ENCODE measurements around the gene CBFA2T2.

The CBFA2T2 gene

DNA sequence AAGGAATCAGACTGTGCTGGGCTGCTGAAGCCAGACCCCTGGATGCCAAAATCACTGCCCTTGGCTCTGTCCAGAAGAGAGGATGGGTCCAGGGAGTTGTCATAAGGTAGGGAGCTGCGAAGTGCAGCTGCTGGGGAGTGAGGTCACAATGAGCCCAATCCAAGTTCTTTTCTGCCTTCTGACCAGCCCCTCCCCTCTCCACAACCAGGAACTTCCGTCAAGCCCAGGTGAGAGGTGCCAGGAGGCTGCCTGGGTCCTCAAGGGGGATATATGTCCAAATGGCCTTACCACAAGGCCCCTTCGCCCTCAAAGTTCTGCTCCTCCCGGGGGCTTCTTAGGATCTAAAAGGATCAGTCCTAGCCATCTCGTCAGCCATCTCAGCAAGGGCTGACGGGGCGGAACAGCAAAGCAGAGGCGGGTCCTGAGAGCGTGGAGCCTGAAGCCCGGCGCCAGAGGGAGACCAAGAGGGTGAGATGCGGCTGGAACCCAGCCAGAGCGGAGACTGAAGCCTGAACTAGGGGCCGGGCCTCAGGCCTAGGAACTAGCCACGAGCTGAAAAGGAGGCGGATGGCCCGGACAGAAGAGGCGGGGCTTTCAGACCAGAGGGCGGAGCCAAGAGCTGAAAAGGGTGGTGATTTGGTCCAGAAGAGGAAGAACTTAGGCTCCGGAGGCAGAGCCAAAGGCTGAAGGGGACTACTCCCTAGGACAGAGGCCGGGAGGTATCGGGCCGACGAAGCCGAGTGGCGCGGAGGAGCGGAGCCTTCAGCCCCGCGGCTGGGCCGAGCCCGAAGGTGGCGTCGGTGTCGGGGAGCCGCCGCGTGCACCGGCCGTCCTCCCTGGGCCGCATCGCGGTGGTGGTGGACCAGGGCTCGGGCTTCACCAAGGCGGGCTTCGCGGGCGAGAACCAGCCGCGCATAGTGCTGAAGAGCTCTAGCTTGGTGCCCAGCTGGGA is 176.7 kb downstream of the CBFA2T2 start, which contains the start of gene ACTL10:
ACTL10 (plus strand) TSS at position 651 of the 952 bp plus-strand sequence. CDS start 555 bp downstream, outside the sequence.
- Mint-ChIP-seq H3K9me3 (no peaks in the 10 kb centered on the region), H3K27ac (peak within 1 kb of the TSS; percentile 92), H3K4me1 (ENCODE audit: low read depth) (peaks cover 45% of the 10 kb centered on the region), H3K27me3 (ENCODE audit: low read depth) (no peaks in the 10 kb centered on the region), H3K36me3 (ENCODE audit: low read depth) (peaks cover 17% of the 10 kb centered on the region), H3K4me3 (peak within 1 kb of the TSS; percentile 92)

DNA sequence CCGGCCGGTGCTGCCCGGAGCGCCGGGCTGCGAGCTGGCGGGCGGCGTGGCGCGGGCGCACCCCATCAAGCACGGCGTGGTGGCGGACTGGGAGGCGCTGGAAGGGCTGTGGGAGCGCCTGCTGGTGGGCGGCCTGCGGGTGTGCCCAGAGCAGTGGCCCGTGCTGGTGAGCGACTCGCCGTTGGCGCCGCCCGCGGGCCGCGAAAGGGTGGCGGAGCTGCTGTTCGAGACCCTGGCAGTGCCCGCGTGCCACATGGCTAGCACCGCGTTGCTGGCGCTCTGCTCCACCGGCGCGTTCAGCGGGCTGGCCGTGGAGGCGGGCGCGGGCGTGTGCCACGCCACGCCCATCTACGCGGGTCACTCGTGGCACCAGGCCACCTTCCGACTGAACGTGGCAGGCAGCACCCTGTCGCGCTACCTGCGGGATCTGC is 177.4 kb downstream of the CBFA2T2 start:
- H3K27ac Mint-ChIP-seq: peak overlapping the region; percentile 65
- no peaks in the 10 kb centered on the region for H3K27me3 Mint-ChIP-seq (ENCODE audit: low read depth)
- no peaks in the 10 kb centered on the region for H3K9me3 Mint-ChIP-seq
- peak overlapping the region; percentile 76 for H3K4me3 Mint-ChIP-seq
- peaks cover 46% of the 10 kb centered on the region for H3K4me1 Mint-ChIP-seq (ENCODE audit: low read depth)
- H3K36me3 Mint-ChIP-seq (ENCODE audit: low read depth): peaks cover 20% of the 10 kb centered on the region

DNA sequence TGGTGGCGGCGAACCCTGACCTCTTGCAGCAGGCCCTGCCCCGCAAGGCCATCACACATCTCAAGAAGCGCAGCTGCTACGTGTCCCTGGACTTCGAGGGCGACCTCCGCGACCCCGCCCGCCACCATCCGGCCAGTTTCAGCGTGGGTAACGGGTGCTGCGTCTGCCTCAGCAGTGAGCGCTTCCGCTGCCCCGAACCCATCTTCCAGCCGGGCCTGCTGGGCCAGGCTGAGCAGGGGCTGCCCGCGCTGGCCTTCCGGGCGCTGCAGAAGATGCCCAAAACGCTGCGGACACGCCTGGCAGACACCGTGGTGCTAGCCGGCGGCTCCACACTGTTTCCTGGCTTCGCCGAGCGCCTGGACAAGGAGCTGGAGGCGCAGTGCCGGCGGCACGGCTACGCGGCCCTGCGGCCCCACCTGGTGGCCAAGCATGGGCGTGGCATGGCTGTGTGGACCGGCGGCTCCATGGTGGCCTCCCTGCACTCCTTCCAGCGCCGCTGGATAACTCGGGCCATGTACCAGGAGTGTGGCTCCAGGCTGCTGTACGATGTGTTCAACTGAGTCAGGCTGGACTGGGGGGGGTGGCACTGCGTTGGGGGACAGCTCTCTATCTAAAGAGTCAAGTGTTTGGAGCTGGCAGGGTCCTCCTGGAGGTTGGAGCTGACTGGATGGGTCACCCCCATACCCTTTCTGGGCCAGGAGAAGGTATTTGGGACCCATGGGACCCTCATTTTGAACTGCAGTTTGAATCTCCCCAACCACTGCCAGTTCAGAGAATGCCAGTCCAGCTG is 178.0 kb downstream of the CBFA2T2 start:
- Mint-ChIP-seq H3K4me1 (ENCODE audit: low read depth) (peaks cover 45% of the 10 kb centered on the region), H3K36me3 (ENCODE audit: low read depth) (peaks cover 20% of the 10 kb centered on the region), H3K27ac (peak overlapping the region; percentile 65), H3K4me3 (peak overlapping the region; percentile 76), H3K9me3 (no peaks in the 10 kb centered on the region), H3K27me3 (ENCODE audit: low read depth) (no peaks in the 10 kb centered on the region)

DNA sequence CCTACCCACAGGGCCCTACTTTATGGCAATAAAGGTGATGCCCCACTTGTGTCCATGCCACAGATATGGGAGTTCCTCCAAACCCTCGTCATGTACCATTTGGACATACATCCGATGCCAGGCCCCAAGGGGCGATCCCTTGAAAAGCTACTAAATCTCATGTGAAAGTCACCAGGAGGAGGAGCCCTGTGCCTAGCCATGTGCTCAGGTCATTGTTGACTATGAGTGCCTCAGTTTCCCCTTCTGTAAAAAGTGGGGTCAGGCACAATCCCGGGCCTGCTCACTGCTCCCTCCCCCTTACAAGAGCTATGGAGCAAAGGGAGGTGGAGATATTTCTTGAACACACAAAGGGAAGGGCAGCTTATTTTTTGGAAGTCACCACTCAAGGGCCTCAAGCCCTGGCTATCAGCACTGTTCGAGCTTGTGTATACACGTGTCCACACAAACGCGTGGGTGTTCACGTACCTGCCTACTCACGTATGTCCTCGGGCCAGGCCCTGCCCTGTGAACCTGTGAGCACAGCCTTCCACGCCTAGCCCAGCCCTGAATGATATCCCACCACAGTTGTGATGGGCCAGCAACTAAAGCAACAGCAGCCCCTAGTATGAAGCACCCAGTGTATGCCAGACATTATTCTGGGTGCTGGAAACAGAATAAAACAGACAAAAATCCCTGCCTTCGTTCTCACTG is 178.7 kb downstream of the CBFA2T2 start:
- H3K4me1 Mint-ChIP-seq (ENCODE audit: low read depth): peaks cover 49% of the 10 kb centered on the region
- peak overlapping the region; percentile 45 for H3K27ac Mint-ChIP-seq

DNA sequence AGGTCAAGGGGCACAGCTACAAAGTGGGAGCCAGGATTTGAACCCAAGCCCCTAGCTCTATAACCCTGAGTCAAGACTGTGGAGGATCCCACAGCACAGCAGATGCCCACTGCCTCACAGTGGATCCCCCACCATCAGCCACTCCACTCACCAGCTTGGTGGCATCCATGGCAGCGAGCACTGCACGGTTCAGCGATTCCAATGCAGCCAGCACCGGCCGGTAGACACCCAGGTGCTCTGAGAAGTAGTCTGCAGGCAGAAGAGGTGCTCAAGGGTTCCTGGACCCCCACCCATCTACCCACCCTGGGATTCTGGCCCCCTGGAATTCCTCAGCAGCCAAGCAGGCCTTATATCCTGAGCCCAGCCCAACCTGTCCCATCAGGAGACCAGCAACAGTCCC is 179.3 kb downstream of the CBFA2T2 start:
- Mint-ChIP-seq H3K4me1 (ENCODE audit: low read depth) (peaks cover 49% of the 10 kb centered on the region), H3K27me3 (ENCODE audit: low read depth) (no peaks in the 10 kb centered on the region), H3K36me3 (ENCODE audit: low read depth) (peaks cover 20% of the 10 kb centered on the region), H3K4me3 (no peak overlapping the region), H3K27ac (no peak overlapping the region), H3K9me3 (no peaks in the 10 kb centered on the region)

More for the DNA sequence above, 178.7 kb downstream of the CBFA2T2 start:
- Mint-ChIP-seq H3K4me3 (peak overlapping the region; percentile 76), H3K36me3 (ENCODE audit: low read depth) (peaks cover 20% of the 10 kb centered on the region), H3K27me3 (ENCODE audit: low read depth) (no peaks in the 10 kb centered on the region), H3K9me3 (no peaks in the 10 kb centered on the region)

DNA sequence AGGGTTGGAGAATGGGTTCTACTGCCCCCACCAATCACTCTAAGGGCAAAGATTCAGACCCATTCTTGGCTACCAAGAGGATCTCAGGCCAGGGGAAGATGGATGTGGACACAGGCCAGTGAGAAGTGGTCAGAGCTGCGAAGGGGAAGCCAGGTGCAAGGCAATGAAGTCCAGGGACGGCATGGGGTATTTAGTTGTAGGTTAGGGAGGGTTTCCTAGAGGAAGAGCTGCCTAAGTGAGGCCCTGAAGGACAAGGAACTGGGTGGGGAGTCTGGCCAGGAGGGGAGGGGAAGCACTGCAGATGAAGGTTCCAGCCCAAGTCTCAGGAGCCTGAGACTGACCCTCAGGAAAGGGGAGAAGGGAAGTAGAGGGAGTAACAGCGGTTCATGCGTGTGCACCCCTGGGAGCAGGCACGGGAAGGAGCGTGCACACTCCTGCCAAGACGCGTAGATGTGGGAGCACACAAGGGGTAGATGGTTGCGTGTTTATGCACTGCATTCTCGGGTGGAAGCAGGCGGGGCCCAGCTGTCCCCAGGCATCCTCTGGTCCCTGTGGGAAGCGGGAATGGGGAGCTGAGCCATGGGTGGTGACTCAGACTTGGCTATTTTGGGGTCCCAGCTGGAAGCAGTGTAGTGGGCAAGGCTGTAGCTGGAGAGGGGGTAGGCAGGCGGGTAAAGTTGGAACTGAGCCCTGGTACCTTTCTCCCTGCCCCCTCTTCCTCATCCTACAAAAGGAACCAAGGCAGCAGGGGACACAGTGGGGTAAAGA is 180.2 kb downstream of the CBFA2T2 start:
- H3K36me3 Mint-ChIP-seq (ENCODE audit: low read depth): peaks cover 16% of the 10 kb centered on the region
- H3K9me3 Mint-ChIP-seq: no peaks in the 10 kb centered on the region
- peaks cover 44% of the 10 kb centered on the region for H3K4me1 Mint-ChIP-seq (ENCODE audit: low read depth)
- H3K27me3 Mint-ChIP-seq (ENCODE audit: low read depth): no peaks in the 10 kb centered on the region
- no peak overlapping the region for H3K27ac Mint-ChIP-seq
- H3K4me3 Mint-ChIP-seq: no peak overlapping the region

DNA sequence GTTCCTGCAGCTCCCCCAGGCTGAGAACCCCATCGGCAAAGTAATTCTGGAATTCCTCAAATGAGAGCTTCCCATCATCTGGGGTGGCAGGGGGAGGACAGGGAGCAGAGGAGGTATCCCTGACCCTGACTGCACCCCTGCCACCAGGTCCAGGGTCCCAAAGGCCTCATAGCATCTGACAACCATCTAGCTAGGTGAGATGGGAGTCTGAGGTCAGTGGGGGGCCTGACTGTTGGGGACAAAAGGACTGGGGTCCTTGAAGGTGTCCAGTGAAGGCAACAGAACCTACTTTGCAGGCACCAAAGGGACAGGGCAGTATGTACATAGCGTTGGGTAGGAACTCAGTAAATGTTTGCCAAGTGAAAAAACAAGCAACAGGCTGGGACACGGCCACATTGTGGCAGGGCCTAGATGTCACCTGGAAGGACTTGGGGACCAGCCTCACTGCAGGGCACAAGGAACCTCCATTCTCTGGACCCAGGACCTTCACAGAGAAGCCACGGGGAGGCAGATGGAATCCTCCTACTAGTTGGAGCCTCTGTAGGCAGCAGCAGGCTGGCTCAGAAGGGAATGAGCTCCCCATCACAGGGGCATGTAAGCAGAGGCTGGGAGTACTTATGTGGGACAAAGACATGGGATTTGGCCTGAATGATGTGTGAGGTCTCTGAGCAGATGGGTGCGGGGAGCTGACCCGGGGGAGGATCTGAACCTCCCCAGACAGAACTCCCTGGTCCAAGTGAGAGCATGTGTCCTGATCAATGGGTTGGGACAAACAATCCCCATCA is 181.0 kb downstream of the CBFA2T2 start:
- H3K4me3 Mint-ChIP-seq: peak overlapping the region; percentile 36
- H3K9me3 Mint-ChIP-seq: no peaks in the 10 kb centered on the region
- H3K4me1 Mint-ChIP-seq (ENCODE audit: low read depth): peaks cover 45% of the 10 kb centered on the region
- H3K36me3 Mint-ChIP-seq (ENCODE audit: low read depth): peaks cover 18% of the 10 kb centered on the region
- H3K27ac Mint-ChIP-seq: no peak overlapping the region
- no peaks in the 10 kb centered on the region for H3K27me3 Mint-ChIP-seq (ENCODE audit: low read depth)

DNA sequence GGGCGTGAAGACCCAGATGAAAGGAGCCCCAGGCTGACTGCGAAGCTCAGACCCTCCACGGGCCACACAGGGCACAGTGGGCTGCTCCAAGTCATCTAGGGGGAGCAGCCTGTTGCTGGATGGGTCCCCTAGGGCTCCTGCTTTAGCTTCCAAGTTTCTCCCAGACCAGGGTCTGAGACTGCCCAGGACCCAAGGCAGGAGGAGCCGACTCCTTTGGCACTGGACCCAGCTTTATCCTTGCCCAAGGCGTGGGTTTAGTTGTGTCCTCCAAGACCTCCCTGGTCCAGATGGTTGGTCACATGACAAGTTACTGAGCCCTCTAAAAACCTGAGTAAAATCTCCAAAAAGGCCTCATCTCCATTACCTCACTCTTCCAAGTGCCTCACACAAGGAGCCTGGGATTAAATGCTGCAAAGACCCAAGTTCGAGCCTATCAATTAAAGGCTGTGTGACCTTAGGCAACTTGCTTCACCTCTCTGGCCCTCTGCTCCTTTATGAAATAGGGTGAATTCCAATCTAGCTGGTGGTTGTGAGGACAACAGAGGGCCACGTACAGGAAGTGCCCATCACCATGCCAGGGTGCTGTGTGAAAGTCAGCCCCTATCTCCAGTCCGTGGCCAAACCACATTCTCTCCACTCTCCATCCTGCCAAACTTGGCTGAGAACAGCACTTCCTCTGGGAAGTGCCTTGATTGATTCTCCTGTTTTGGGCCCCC is 181.8 kb downstream of the CBFA2T2 start:
- Mint-ChIP-seq H3K4me3 (peak overlapping the region; percentile 23), H3K36me3 (ENCODE audit: low read depth) (peaks cover 24% of the 10 kb centered on the region), H3K27ac (no peak overlapping the region), H3K9me3 (no peaks in the 10 kb centered on the region), H3K4me1 (ENCODE audit: low read depth) (peaks cover 43% of the 10 kb centered on the region), H3K27me3 (ENCODE audit: low read depth) (no peaks in the 10 kb centered on the region)

DNA sequence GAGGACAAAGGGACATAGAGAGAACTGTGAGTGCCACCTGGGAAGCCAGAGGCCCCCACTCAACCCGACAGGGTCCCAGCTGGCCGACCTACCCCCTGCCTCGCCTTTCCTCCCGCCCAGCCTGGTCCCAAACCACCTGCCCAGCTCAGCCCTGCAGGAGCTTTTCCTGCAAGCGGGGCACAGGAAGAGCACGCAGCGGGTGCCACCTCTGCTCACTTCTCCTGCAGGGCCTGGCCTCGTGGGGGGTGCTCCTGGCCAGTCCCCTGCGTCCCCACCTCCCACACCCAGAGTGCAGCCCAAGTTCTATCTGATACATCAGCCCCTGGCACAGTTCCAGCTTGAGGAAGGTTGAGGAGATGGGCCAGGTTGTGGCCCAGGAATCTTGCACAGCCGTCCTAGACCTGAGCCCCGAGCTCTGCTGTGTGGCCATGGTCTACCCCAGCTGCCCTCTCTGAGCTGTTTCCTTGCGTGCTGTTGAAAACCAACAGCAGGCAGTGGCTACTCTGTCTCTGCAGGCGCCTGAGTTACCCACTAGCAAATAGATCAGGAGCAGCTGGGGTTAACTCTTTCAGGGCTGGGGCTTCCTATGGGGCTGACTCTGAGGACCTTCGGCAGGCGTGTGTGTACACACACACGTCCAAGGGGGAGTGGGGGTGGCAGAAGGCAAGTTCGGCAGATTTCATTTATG is 182.7 kb downstream of the CBFA2T2 start:
- peak overlapping the region; percentile 73 for H3K27ac Mint-ChIP-seq
- peak overlapping the region; percentile 95 for H3K4me3 Mint-ChIP-seq
- no peaks in the 10 kb centered on the region for H3K9me3 Mint-ChIP-seq
- H3K27me3 Mint-ChIP-seq (ENCODE audit: low read depth): no peaks in the 10 kb centered on the region
- H3K36me3 Mint-ChIP-seq (ENCODE audit: low read depth): peaks cover 30% of the 10 kb centered on the region
- H3K4me1 Mint-ChIP-seq (ENCODE audit: low read depth): peaks cover 41% of the 10 kb centered on the region

DNA sequence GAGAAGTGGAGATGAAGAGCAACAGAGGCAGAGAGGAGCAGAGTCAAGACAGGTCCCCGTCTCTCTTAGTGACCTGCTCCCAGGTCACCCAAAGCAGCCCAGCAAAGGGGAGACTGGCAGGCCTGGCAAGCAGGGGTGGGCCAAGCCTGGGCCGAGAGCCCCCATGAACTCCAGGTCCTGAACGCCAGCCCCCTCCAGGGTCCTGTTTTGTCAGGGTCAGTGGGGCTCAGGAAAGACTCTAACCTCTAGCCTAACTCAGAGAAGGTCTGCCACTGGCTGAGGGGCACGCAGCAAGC is 183.2 kb downstream of the CBFA2T2 start:
- H3K27ac Mint-ChIP-seq: peak overlapping the region; percentile 73
- no peaks in the 10 kb centered on the region for H3K9me3 Mint-ChIP-seq
- peak overlapping the region; percentile 95 for H3K4me3 Mint-ChIP-seq
- H3K36me3 Mint-ChIP-seq (ENCODE audit: low read depth): peaks cover 32% of the 10 kb centered on the region
- H3K27me3 Mint-ChIP-seq (ENCODE audit: low read depth): no peaks in the 10 kb centered on the region
- peaks cover 40% of the 10 kb centered on the region for H3K4me1 Mint-ChIP-seq (ENCODE audit: low read depth)

DNA sequence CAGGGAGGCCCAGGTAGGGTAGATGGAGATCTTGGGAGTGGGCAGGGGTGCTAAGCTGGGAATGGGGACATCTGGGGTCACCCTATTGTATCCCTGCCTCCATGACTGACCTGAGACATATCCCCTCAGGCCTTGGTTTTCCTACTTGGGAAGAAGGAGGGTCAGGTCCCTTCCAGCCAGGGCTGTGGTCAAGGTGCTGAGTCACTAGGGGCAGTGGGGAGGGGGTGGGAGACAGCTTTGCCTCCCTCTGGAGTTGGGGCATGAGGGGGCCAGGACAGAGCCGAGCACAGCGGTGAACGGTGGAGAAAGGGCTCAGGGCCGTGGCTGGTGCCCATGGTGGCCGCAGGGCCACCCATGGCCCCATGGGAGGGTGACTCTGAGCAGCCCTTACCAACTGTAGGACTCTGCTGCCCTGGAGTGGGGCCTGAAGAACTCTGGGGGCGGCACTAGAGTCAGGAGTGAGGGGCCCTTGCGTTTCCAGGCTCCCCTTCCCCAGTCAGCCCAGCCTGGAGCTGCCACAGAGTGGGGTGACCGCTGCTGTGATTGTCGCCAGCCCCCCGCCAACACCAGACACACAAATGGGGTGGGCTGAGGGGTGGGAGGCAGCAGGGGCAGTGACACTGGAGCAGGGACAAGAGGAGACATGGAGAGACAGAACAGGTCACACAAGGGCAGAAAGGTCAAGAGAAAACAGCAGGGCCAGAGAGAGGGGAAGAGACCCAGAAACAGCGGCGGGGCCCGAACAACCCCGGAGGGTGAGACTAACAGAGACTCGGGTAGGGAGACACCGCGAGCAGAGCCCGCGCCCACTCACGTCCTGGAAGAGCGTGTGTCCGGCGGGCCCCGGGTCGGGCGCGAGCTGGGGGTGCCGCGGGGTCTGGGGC is 183.8 kb downstream of the CBFA2T2 start:
- Mint-ChIP-seq H3K36me3 (ENCODE audit: low read depth) (peaks cover 32% of the 10 kb centered on the region), H3K4me1 (ENCODE audit: low read depth) (peaks cover 39% of the 10 kb centered on the region), H3K27me3 (ENCODE audit: low read depth) (no peaks in the 10 kb centered on the region), H3K27ac (peak overlapping the region; percentile 77), H3K4me3 (peak overlapping the region; percentile 95), H3K9me3 (no peaks in the 10 kb centered on the region)

All from T-helper 1 cell treated with Interleukin-12 subunit alpha and Interleukin-12 subunit beta and Interleukin-4 antibody, amounts not matched to agents 30 μg/mL and 1 μg/mL, for 36 hours (primary cell).